IMR-90 (cell line): ENCODE data around the gene ZNF620. TPM values are rescaled to one million over a fixed set of nuclear protein-coding genes. Genes with fewer than 3 reads are reported as not detected.

ENCODE experiments used
- ATAC-seq: fragments of 200-7000 bp; cut with Tn5 transposase; 2 replicates; pipeline ENCODE4 v1.9.1; 2020; ENCODE audit warnings: low read depth, mild to moderate bottlenecking, moderate library complexity
- BruUV-seq: library from RNA; stranded (reverse); fragments of 400-500 nt; replicated peaks from 2 replicates; lab custom pipeline; 2021; lab: Mats Ljungman, UMichigan
- CTCF ChIA-PET: fragments of 300-600 bp; formaldehyde crosslinking; extraction: SDS; loops from one replicate; lab custom pipeline; 2021; ENCODE audit warnings: antibody characterized with exemption; lab: Yijun Ruan, JAX
- POLR2A ChIA-PET: fragments of 300-600 bp; sonication (Branson Sonifier 250); formaldehyde crosslinking; loops from one replicate; lab custom pipeline; 2022; ENCODE audit warnings: antibody characterized with exemption; ENCODE audit not compliant: unreplicated experiment; lab: Charles Lee
- DNase-seq: peaks from one replicate; pipeline ENCODE4 v3.0.0; 2013
- H2AFZ ChIP-seq: replicated peaks from 2 replicates; pipeline ENCODE3; 2013; ENCODE audit warnings: low read length, mild to moderate bottlenecking; ENCODE audit not compliant: poor library complexity
- H2AK5ac ChIP-seq: 2 replicates; pipeline ENCODE4 v1.6.1; 2013; ENCODE audit warnings: low read depth, low read length, inconsistent platforms
- H2AK9ac ChIP-seq: replicated peaks from 2 replicates; pipeline ENCODE3; 2013; ENCODE audit warnings: mild to moderate bottlenecking, low read depth, low read length, moderate library complexity; ENCODE audit not compliant: poor library complexity
- H2BK120ac ChIP-seq: 2 replicates; pipeline ENCODE4 v1.6.1; 2013; ENCODE audit warnings: low read depth, low read length, inconsistent platforms
- H2BK15ac ChIP-seq: 3 replicates; pipeline ENCODE4 v1.6.1; 2013; ENCODE audit warnings: low read depth, low read length, inconsistent platforms
- H2BK20ac ChIP-seq: 2 replicates; pipeline ENCODE4 v1.6.1; 2013; ENCODE audit warnings: low read depth, mild to moderate bottlenecking, inconsistent platforms, low read length, moderate library complexity
- H2BK5ac ChIP-seq: 2 replicates; pipeline ENCODE4 v1.6.1; 2013; ENCODE audit warnings: mild to moderate bottlenecking, low read depth, low read length, inconsistent platforms; ENCODE audit not compliant: poor library complexity, severe bottlenecking
- H3K14ac ChIP-seq: replicated peaks from 2 replicates; pipeline ENCODE4 v1.6.1; 2013; ENCODE audit warnings: low read depth, low read length, inconsistent platforms
- H3K18ac ChIP-seq: 2 replicates; pipeline ENCODE4 v1.6.1; 2013; ENCODE audit warnings: low read depth, low read length, control low read depth
- H3K23ac ChIP-seq: 2 replicates; pipeline ENCODE4 v1.6.1; 2013; ENCODE audit warnings: low read depth, low read length, inconsistent platforms
- H3K27ac ChIP-seq: 2 replicates; pipeline ENCODE4 v1.5.1; 2013; ENCODE audit warnings: mild to moderate bottlenecking, control low read depth, low read length; ENCODE audit not compliant: insufficient read depth
- H3K27me3 ChIP-seq: 2 replicates; pipeline ENCODE4 v1.6.1; 2013; ENCODE audit warnings: low read length; ENCODE audit not compliant: control insufficient read depth, insufficient read depth
- H3K36me3 ChIP-seq: 2 replicates; pipeline ENCODE4 v1.6.1; 2013; ENCODE audit warnings: low read length, mixed read lengths; ENCODE audit not compliant: control insufficient read depth, insufficient read depth
- H3K4ac ChIP-seq: 2 replicates; pipeline ENCODE4 v1.6.1; 2013; ENCODE audit warnings: low read depth, low read length, inconsistent platforms
- H3K4me1 ChIP-seq: 2 replicates; pipeline ENCODE4 v1.6.1; 2013; ENCODE audit warnings: low read length, mixed read lengths; ENCODE audit not compliant: control insufficient read depth, insufficient read depth
- H3K4me2 ChIP-seq: 2 replicates; pipeline ENCODE4 v1.6.1; 2013; ENCODE audit warnings: low read depth, mild to moderate bottlenecking, control low read depth, low read length, moderate library complexity
- H3K4me3 ChIP-seq: 2 replicates; pipeline ENCODE4 v1.5.1; 2013; ENCODE audit warnings: low read depth, mild to moderate bottlenecking, control low read depth, low read length, moderate library complexity; ENCODE audit not compliant: insufficient read depth
- H3K56ac ChIP-seq: 2 replicates; pipeline ENCODE4 v1.6.1; 2013; ENCODE audit warnings: low read length, inconsistent platforms; ENCODE audit not compliant: insufficient read depth; ENCODE audit errors: extremely low read depth
- H3K79me1 ChIP-seq, 2 experiments: 2 replicates each; pipeline ENCODE4 v1.6.1; 2013; ENCODE audit warnings: low read length in 2 of 2, inconsistent platforms in 1 of 2, low read depth in 1 of 2
- H3K9ac ChIP-seq: 2 replicates; pipeline ENCODE4 v1.6.1; 2013; ENCODE audit warnings: low read depth, low read length, control low read depth
- H3K9me1 ChIP-seq: 2 replicates; pipeline ENCODE4 v1.6.1; 2013; ENCODE audit warnings: low read length, inconsistent platforms; ENCODE audit not compliant: insufficient read depth
- H3K9me3 ChIP-seq: 2 replicates; pipeline ENCODE4 v1.6.1; 2013; ENCODE audit warnings: low read length; ENCODE audit not compliant: control insufficient read depth, insufficient read depth
- H4K20me1 ChIP-seq: 2 replicates; pipeline ENCODE4 v1.6.1; 2013; ENCODE audit warnings: low read length, inconsistent platforms; ENCODE audit not compliant: insufficient read depth
- H4K5ac ChIP-seq: 2 replicates; pipeline ENCODE4 v1.6.1; 2013; ENCODE audit warnings: mild to moderate bottlenecking, low read depth, low read length, control low read depth
- H4K8ac ChIP-seq, 2 experiments: 2 replicates each; pipeline ENCODE4 v1.6.1; 2013; ENCODE audit warnings: low read depth in 2 of 2, low read length in 2 of 2, control low read depth in 1 of 2, inconsistent platforms in 1 of 2
- H4K91ac ChIP-seq: 2 replicates; pipeline ENCODE4 v1.6.1; 2013; ENCODE audit warnings: low read depth, low read length, inconsistent platforms; ENCODE audit not compliant: insufficient read depth
- BHLHE40 ChIP-seq: fragments of 150-350 bp; IDR thresholded peaks from 2 replicates; pipeline ENCODE4 v1.6.1; 2016; ENCODE audit warnings: mild to moderate bottlenecking, low read depth, low read length
- CHD1 ChIP-seq: IDR thresholded peaks from 2 replicates; pipeline ENCODE4 v1.6.1; 2012; ENCODE audit warnings: low read depth, low read length, improper control_type of control experiment
- CTCF ChIP-seq: conservative IDR thresholded peaks from 2 replicates; pipeline ENCODE4 v1.5.1; 2012; ENCODE audit warnings: mild to moderate bottlenecking, low read depth, low read length, improper control_type of control experiment
- MAZ ChIP-seq: IDR thresholded peaks from 2 replicates; pipeline ENCODE4 v1.6.1; 2012; ENCODE audit warnings: low read depth, mild to moderate bottlenecking, low read length, improper control_type of control experiment, moderate library complexity, borderline replicate concordance
- MXI1 ChIP-seq: IDR thresholded peaks from 2 replicates; pipeline ENCODE4 v1.6.1; 2012; ENCODE audit warnings: low read depth, mild to moderate bottlenecking, low read length, moderate library complexity, borderline replicate concordance
- NFE2L2 ChIP-seq: fragments of 150-350 bp; IDR thresholded peaks from 2 replicates; pipeline ENCODE4 v1.6.1; 2016; ENCODE audit warnings: low read depth, mild to moderate bottlenecking, low read length
- POLR2A ChIP-seq: IDR thresholded peaks from 2 replicates; pipeline ENCODE4 v1.6.1; 2012; ENCODE audit warnings: mild to moderate bottlenecking, low read depth, low read length
- RAD21 ChIP-seq: IDR thresholded peaks from 2 replicates; pipeline ENCODE4 v1.6.1; 2012; ENCODE audit warnings: low read length, improper control_type of control experiment
- RFX5 ChIP-seq: IDR thresholded peaks from 2 replicates; pipeline ENCODE4 v1.8.0; 2012; ENCODE audit warnings: low read depth, mild to moderate bottlenecking, low read length, moderate library complexity
- USF2 ChIP-seq: fragments of 150-350 bp; IDR thresholded peaks from 2 replicates; pipeline ENCODE4 v1.6.1; 2017; ENCODE audit warnings: mild to moderate bottlenecking, antibody characterized with exemption, low read length, low read depth
- WGBS, 2 experiments: methylation state at CpG; one replicate each; pipeline versions ENCODE4 v1.1.5 to v1.1.7; 2013; ENCODE audit warnings: missing lambda C conversion rate in 2 of 2; ENCODE audit not compliant: insufficient read length in 1 of 2; ENCODE audit errors: extremely low coverage in 2 of 2; 5-methylcytosine and 5-hydroxymethylcytosine counted together
- dilution Hi-C: fragments of 300-500 bp; cut with HindIII; formaldehyde crosslinking; loops from one replicate; pipeline ENCODE4 v1.14.3; 2018; ENCODE audit warnings: low sequenced_read_pairs; ENCODE audit not compliant: unreplicated experiment
- in situ Hi-C: fragments of 300-500 bp; cut with MboI; formaldehyde crosslinking; loops from 3 replicates; pipeline ENCODE4 v1.14.3; 2019; ENCODE audit warnings: low sequenced_read_pairs, inconsistent platforms, mixed read lengths
- intact Hi-C: fragments of 100-400 bp; cut with micrococcal nuclease; formaldehyde crosslinking; loops from 2 replicates; pipeline ENCODE4 v1.10.0; 2022
- polyA plus RNA-seq, 3 experiments: library from polyadenylated mRNA; depleted of rRNA; stranded (reverse); fragments of >200 nt; gene quantifications; 2 replicates each; pipeline ENCODE4 v1.2.3, GENCODE V29; 2012; ENCODE audit warnings: low replicate concordance in 1 of 3
- total RNA-seq: library from RNA; depleted of rRNA; stranded (reverse); fragments of >200 nt; gene quantifications from 2 replicates; pipeline ENCODE4 v1.2.3, GENCODE V29; 2012

The ZNF620 gene
- total and polyA plus RNA-seq, 2 of the 4 experiments (the other 2 are of a cell fraction): 0.48 to 0.72 TPM

GRCh38 chr3:40557575-40558161 lies 51.8 kb downstream of the ZNF620 start:
- dilution Hi-C loops (no loop called here), intact Hi-C loops (no loop called here), in situ Hi-C loops (no loop called here)
- H2BK20ac ChIP-seq: no peak overlapping the region
- H3K4me1 ChIP-seq: no peaks in the 10 kb centered on the region
- no peaks in the 10 kb centered on the region for H3K27me3 ChIP-seq
- H3K9ac ChIP-seq: no peak overlapping the region
- no peak overlapping the region for H3K56ac ChIP-seq
- 71% methylated on average over 1 of the region's 7 CpGs; no CpG with 5 or more reads in 1 of the 2 experiments for WGBS, 2 experiments
- H3K4me2 ChIP-seq: no peak overlapping the region
- H3K23ac ChIP-seq: no peak overlapping the region
- TF ChIP-seq RAD21: no peak
- no peak for TF ChIP-seq RFX5
- TF ChIP-seq CHD1: no peak
- no peak for TF ChIP-seq USF2
- no peak for TF ChIP-seq CTCF
- no peak for TF ChIP-seq BHLHE40
- no peak for TF ChIP-seq POLR2A
- TF ChIP-seq MXI1: no peak
- TF ChIP-seq NFE2L2: no peak
- no peak for TF ChIP-seq MAZ
- DNase-seq (no peak), ATAC-seq (no peak)
- no peaks in the 10 kb centered on the region for H4K20me1 ChIP-seq
- H3K9me1 ChIP-seq: no peaks in the 10 kb centered on the region
- no peak overlapping the region for H2AFZ ChIP-seq
- no peaks in the 10 kb centered on the region for H3K9me3 ChIP-seq
- no peak overlapping the region for H2BK5ac ChIP-seq
- H3K4me3 ChIP-seq: no peak overlapping the region
- H2BK15ac ChIP-seq: no peak overlapping the region
- no peaks in the 10 kb centered on the region for H3K36me3 ChIP-seq
- no TSS peak for BruUV-seq
- ChIA-PET CTCF (no interaction called here), POLR2A (no interaction called here)
- no peak overlapping the region for H3K18ac ChIP-seq
- H2BK120ac ChIP-seq: no peak overlapping the region
- H2AK5ac ChIP-seq: no peak overlapping the region
- no peaks in the 10 kb centered on the region for H3K79me1 ChIP-seq
- no peak overlapping the region for H3K14ac ChIP-seq
- H3K4ac ChIP-seq: no peak overlapping the region
- no peak overlapping the region for H2AK9ac ChIP-seq
- H4K8ac ChIP-seq: no peak overlapping the region
- no peak overlapping the region for H4K5ac ChIP-seq
- H3K27ac ChIP-seq: no peak overlapping the region
- H4K91ac ChIP-seq: no peak overlapping the region
